ENCODE results near the gene PLAAT2. TPM values are rescaled to one million over a fixed set of nuclear protein-coding genes. Genes with fewer than 3 reads are reported as not detected.

The PLAAT2 gene
- total and polyA plus RNA-seq, 4 donors = 2.2 to 29.8 (median 14.8) TPM

GRCh38 chr11:63527667-63528066 is 35.5 kb downstream of the PLAAT2 start:
- DNase-seq = no peak
- Histone ChIP-seq H3K27ac (ENCODE audit: low read depth in 1 of 2, low read length in 1 of 2) (peak overlapping the region in 1 of 2 donors; percentile 37), H3K9ac (ENCODE audit: insufficient read depth in 1 of 2, low read length in 2 of 2) (no peak overlapping the region), H3K27me3 (ENCODE audit: control insufficient read depth in 3 of 3, insufficient read depth in 3 of 3, low read length in 2 of 3) (no peaks in the 10 kb centered on the region), H3K36me3 (ENCODE audit: control insufficient read depth in 4 of 4, insufficient read depth in 4 of 4, low read length in 4 of 4) (no peaks in the 10 kb centered on the region), H3K4me1 (ENCODE audit: control insufficient read depth in 5 of 5, insufficient read depth in 5 of 5, low read length in 5 of 5) (peaks cover 0 to 6% (median 2%) of the 10 kb centered on the region in 5 donors), H3K4me3 (no peak overlapping the region), H3K9me3 (ENCODE audit: control insufficient read depth in 4 of 4, insufficient read depth in 3 of 4, low read length in 3 of 4) (no peaks in the 10 kb centered on the region)
- WGBS, 2 donors = 81 to 89% methylated on average over 2 of the region's 2 CpGs
- TF ChIP-seq, protein P1, sequence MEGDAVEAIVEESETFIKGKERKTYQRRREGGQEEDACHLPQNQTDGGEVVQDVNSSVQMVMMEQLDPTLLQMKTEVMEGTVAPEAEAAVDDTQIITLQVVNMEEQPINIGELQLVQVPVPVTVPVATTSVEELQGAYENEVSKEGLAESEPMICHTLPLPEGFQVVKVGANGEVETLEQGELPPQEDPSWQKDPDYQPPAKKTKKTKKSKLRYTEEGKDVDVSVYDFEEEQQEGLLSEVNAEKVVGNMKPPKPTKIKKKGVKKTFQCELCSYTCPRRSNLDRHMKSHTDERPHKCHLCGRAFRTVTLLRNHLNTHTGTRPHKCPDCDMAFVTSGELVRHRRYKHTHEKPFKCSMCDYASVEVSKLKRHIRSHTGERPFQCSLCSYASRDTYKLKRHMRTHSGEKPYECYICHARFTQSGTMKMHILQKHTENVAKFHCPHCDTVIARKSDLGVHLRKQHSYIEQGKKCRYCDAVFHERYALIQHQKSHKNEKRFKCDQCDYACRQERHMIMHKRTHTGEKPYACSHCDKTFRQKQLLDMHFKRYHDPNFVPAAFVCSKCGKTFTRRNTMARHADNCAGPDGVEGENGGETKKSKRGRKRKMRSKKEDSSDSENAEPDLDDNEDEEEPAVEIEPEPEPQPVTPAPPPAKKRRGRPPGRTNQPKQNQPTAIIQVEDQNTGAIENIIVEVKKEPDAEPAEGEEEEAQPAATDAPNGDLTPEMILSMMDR (IDR thresholded peaks at IDR 0.05; ENCODE audit: control extremely low read depth, extremely low read depth) = no peak
- ATAC-seq (ENCODE audit: insufficient read depth, low FRiP score) = no peak

DNA sequence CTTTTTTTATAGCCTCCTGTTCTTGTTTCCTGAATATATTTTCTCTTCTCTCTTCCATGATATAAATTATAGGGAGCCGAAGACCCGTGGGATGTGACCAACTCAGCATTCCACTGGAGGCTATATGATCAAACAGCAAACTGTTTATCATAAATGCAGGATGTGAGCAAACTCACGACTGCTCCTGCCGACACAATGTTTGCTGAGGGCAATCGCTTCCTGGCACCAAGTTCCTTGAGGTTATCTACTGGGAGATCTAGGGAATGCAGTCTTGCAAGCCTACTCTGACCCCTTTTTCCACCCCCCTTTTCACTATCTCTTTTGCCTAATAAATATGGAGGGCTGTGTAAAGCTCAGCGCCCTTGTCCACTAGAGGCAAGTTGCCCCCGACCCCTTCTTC is 40.0 kb downstream of the PLAAT2 start:
- Histone ChIP-seq H3K4me1 (ENCODE audit: control insufficient read depth in 5 of 5, insufficient read depth in 5 of 5, low read length in 5 of 5) (no peaks in the 10 kb centered on the region), H3K9ac (ENCODE audit: insufficient read depth in 1 of 2, low read length in 2 of 2) (no peak overlapping the region), H3K4me3 (no peak overlapping the region), H3K27me3 (ENCODE audit: control insufficient read depth in 3 of 3, insufficient read depth in 3 of 3, low read length in 2 of 3) (no peaks in the 10 kb centered on the region), H3K27ac (ENCODE audit: low read depth in 1 of 2, low read length in 1 of 2) (no peak overlapping the region), H3K36me3 (ENCODE audit: control insufficient read depth in 4 of 4, insufficient read depth in 4 of 4, low read length in 4 of 4) (no peaks in the 10 kb centered on the region), H3K9me3 (ENCODE audit: control insufficient read depth in 4 of 4, insufficient read depth in 3 of 4, low read length in 3 of 4) (peaks cover 0 to 1% (median 0%) of the 10 kb centered on the region in 4 donors)
- no peak for DNase-seq
- TF ChIP-seq, protein P1 (IDR thresholded peaks at IDR 0.05; ENCODE audit: control extremely low read depth, extremely low read depth) = no peak
- ATAC-seq (ENCODE audit: insufficient read depth, low FRiP score) = no peak
- 68 to 85% methylated on average over 7 of the region's 7 CpGs for whole genome bisulfite sequencing, 2 donors

- DNase-seq (no peak), ATAC-seq (ENCODE audit: insufficient read depth, low FRiP score) (no peak)
- Histone ChIP-seq H3K9me3 (ENCODE audit: control insufficient read depth in 4 of 4, insufficient read depth in 3 of 4, low read length in 3 of 4) (peaks cover 0 to 1% (median 0%) of the 10 kb centered on the region in 4 donors), H3K4me1 (ENCODE audit: control insufficient read depth in 5 of 5, insufficient read depth in 5 of 5, low read length in 5 of 5) (no peaks in the 10 kb centered on the region), H3K36me3 (ENCODE audit: control insufficient read depth in 4 of 4, insufficient read depth in 4 of 4, low read length in 4 of 4) (no peaks in the 10 kb centered on the region), H3K9ac (ENCODE audit: insufficient read depth in 1 of 2, low read length in 2 of 2) (no peak overlapping the region), H3K27ac (ENCODE audit: low read depth in 1 of 2, low read length in 1 of 2) (no peak overlapping the region), H3K4me3 (no peak overlapping the region), H3K27me3 (ENCODE audit: control insufficient read depth in 3 of 3, insufficient read depth in 3 of 3, low read length in 2 of 3) (no peaks in the 10 kb centered on the region)
- TF ChIP-seq, protein P1 (IDR thresholded peaks at IDR 0.05; ENCODE audit: control extremely low read depth, extremely low read depth) = no peak
- 54 to 80% methylated on average over 2 of the region's 2 CpGs for WGBS, 2 donors
These were observed 41.3 kb downstream of the PLAAT2 start for GRCh38 chr11:63521896-63522295.

- no peak overlapping the region for H3K27ac ChIP-seq (ENCODE audit: low read depth in 1 of 2, low read length in 1 of 2)
- ATAC-seq (ENCODE audit: insufficient read depth, low FRiP score) (no peak), DNase-seq (no peak)
- WGBS, 2 donors = 90 to 97% methylated on average over 5 of the region's 5 CpGs
- H3K4me1 ChIP-seq (ENCODE audit: control insufficient read depth in 5 of 5, insufficient read depth in 5 of 5, low read length in 5 of 5) = no peaks in the 10 kb centered on the region
- H3K27me3 ChIP-seq (ENCODE audit: control insufficient read depth in 3 of 3, insufficient read depth in 3 of 3, low read length in 2 of 3) = no peaks in the 10 kb centered on the region
- no peak overlapping the region for H3K4me3 ChIP-seq
- peaks cover 0 to 1% (median 0%) of the 10 kb centered on the region in 4 donors for H3K9me3 ChIP-seq (ENCODE audit: control insufficient read depth in 4 of 4, insufficient read depth in 3 of 4, low read length in 3 of 4)
- TF ChIP-seq, protein P1 (IDR thresholded peaks at IDR 0.05; ENCODE audit: control extremely low read depth, extremely low read depth) = no peak
- H3K9ac ChIP-seq (ENCODE audit: insufficient read depth in 1 of 2, low read length in 2 of 2) = no peak overlapping the region
- no peaks in the 10 kb centered on the region for H3K36me3 ChIP-seq (ENCODE audit: control insufficient read depth in 4 of 4, insufficient read depth in 4 of 4, low read length in 4 of 4)
These were observed 42.5 kb downstream of the PLAAT2 start for GRCh38 chr11:63520606-63521170.
